ENCODE results near the gene PRKACG.

PRKACG gene

GRCh38 chr9:69013382-69013727, 558 bp downstream of the PRKACG start:
- TF ChIP-seq REST (IDR thresholded peaks at IDR 0.05; ENCODE audit: insufficient read depth in 1 of 2, low read depth in 2 of 2, low read length in 2 of 2) (no peak), FOXP2 (optimal IDR thresholded peaks at IDR 0.05; ENCODE audit: borderline replicate concordance, extremely low read depth, extremely low read length, insufficient read depth) (no peak), TAF1 (IDR thresholded peaks at IDR 0.05; ENCODE audit: borderline replicate concordance, insufficient read depth, low read length) (no peak), POLR2AphosphoS5 (IDR thresholded peaks at IDR 0.05; ENCODE audit: low read depth, low read length) (no peak), SIN3A (IDR thresholded peaks at IDR 0.05; ENCODE audit: borderline replicate concordance, insufficient read depth, low read length) (no peak)

GRCh38 chr9:69012696-69013381, 1.1 kb downstream of the PRKACG start:
- TF ChIP-seq POLR2AphosphoS5 (IDR thresholded peaks at IDR 0.05; ENCODE audit: low read depth, low read length) (no peak), FOXP2 (optimal IDR thresholded peaks at IDR 0.05; ENCODE audit: borderline replicate concordance, extremely low read depth, extremely low read length, insufficient read depth) (no peak), REST (IDR thresholded peaks at IDR 0.05; ENCODE audit: insufficient read depth in 1 of 2, low read depth in 2 of 2, low read length in 2 of 2) (no peak), TAF1 (IDR thresholded peaks at IDR 0.05; ENCODE audit: borderline replicate concordance, insufficient read depth, low read length) (no peak)

- TF ChIP-seq REST (IDR thresholded peaks at IDR 0.05; ENCODE audit: insufficient read depth in 1 of 2, low read depth in 2 of 2, low read length in 2 of 2) (no peak), TAF1 (IDR thresholded peaks at IDR 0.05; ENCODE audit: borderline replicate concordance, insufficient read depth, low read length) (no peak), FOXP2 (optimal IDR thresholded peaks at IDR 0.05; ENCODE audit: borderline replicate concordance, extremely low read depth, extremely low read length, insufficient read depth) (no peak), POLR2AphosphoS5 (IDR thresholded peaks at IDR 0.05; ENCODE audit: low read depth, low read length) (no peak), SIN3A (IDR thresholded peaks at IDR 0.05; ENCODE audit: borderline replicate concordance, insufficient read depth, low read length) (no peak)
These were observed 4.2 kb downstream of the PRKACG start for GRCh38 chr9:69009708-69010107.

- TF ChIP-seq REST (IDR thresholded peaks at IDR 0.05; ENCODE audit: insufficient read depth in 1 of 2, low read depth in 2 of 2, low read length in 2 of 2): no peak
- no peak for TF ChIP-seq POLR2AphosphoS5 (IDR thresholded peaks at IDR 0.05; ENCODE audit: low read depth, low read length)
These were observed 9.1 kb downstream of the PRKACG start for GRCh38 chr9:69004836-69005235.

GRCh38 chr9:69003051-69003450, 10.9 kb downstream of the PRKACG start:
- TF ChIP-seq TAF1 (IDR thresholded peaks at IDR 0.05; ENCODE audit: borderline replicate concordance, insufficient read depth, low read length) (no peak), REST (IDR thresholded peaks at IDR 0.05; ENCODE audit: insufficient read depth in 1 of 2, low read depth in 2 of 2, low read length in 2 of 2) (no peak), FOXP2 (optimal IDR thresholded peaks at IDR 0.05; ENCODE audit: borderline replicate concordance, extremely low read depth, extremely low read length, insufficient read depth) (no peak), SIN3A (IDR thresholded peaks at IDR 0.05; ENCODE audit: borderline replicate concordance, insufficient read depth, low read length) (no peak), POLR2AphosphoS5 (IDR thresholded peaks at IDR 0.05; ENCODE audit: low read depth, low read length) (no peak)
